ENCODE data around the gene NME3. TPM values are rescaled to one million over a fixed set of nuclear protein-coding genes. Genes with fewer than 3 reads are reported as not detected.

NME3 gene
- total and polyA plus RNA-seq, 2 donors: 34.7 to 163 TPM

GRCh38 chr16:1723450-1724147 lies 47.7 kb downstream of the NME3 start:
- Histone ChIP-seq H3K27me3 (ENCODE audit: control insufficient read depth in 2 of 2, insufficient read depth in 1 of 2, low read length in 1 of 2) (no peaks in the 10 kb centered on the region), H3K4me3 (ENCODE audit: low read length in 2 of 2) (no peak overlapping the region), H3K27ac (ENCODE audit: low read depth in 1 of 2, low read length in 1 of 2) (peak overlapping the region in 1 of 2 donors; percentile 42), H3K9me3 (ENCODE audit: control insufficient read depth in 2 of 2, insufficient read depth in 1 of 2, low read length in 1 of 2) (peaks cover 0 to 7% of the 10 kb centered on the region in 2 donors), H3K4me1 (ENCODE audit: control insufficient read depth in 2 of 2, insufficient read depth in 2 of 2, low read length in 2 of 2) (peaks cover 8 to 22% of the 10 kb centered on the region in 2 donors), H3K36me3 (ENCODE audit: control insufficient read depth in 2 of 2, insufficient read depth in 2 of 2, low read length in 1 of 2) (peaks cover 37 to 41% of the 10 kb centered on the region in 2 donors)
- 67% methylated on average over 6 of the region's 6 CpGs for WGBS
- DNase-seq (ENCODE audit: low read depth in 6 of 9, low spot score in 9 of 9): peak in 3 of 9 donors; percentile 43 to 56 (median 52)

GRCh38 chr16:1721372-1721771 lies 50.0 kb downstream of the NME3 start:
- Histone ChIP-seq H3K27ac (ENCODE audit: low read depth in 1 of 2, low read length in 1 of 2) (no peak overlapping the region), H3K9me3 (ENCODE audit: control insufficient read depth in 2 of 2, insufficient read depth in 1 of 2, low read length in 1 of 2) (no peaks in the 10 kb centered on the region), H3K4me1 (ENCODE audit: control insufficient read depth in 2 of 2, insufficient read depth in 2 of 2, low read length in 2 of 2) (peaks cover 8 to 22% of the 10 kb centered on the region in 2 donors), H3K27me3 (ENCODE audit: control insufficient read depth in 2 of 2, insufficient read depth in 1 of 2, low read length in 1 of 2) (no peaks in the 10 kb centered on the region), H3K36me3 (ENCODE audit: control insufficient read depth in 2 of 2, insufficient read depth in 2 of 2, low read length in 1 of 2) (peaks cover 18 to 20% of the 10 kb centered on the region in 2 donors), H3K4me3 (ENCODE audit: low read length in 2 of 2) (no peak overlapping the region)
- DNase-seq (ENCODE audit: low read depth in 6 of 9, low spot score in 9 of 9): no peak
- 99% methylated on average over 9 of the region's 9 CpGs for WGBS

Other genes starting within 250 kb of the NME3 start
- gene TMEM204, start 237.9 kb downstream of the NME3 start, total RNA-seq: 10.3 TPM
- gene TMEM204, start 237.9 kb downstream of the NME3 start, polyA plus RNA-seq: 29.3 TPM
- 8.5 TPM for gene IFT140, start 159.5 kb downstream of the NME3 start, total RNA-seq
- 12.0 TPM for gene IFT140, start 159.5 kb downstream of the NME3 start, polyA plus RNA-seq
- 4.7 TPM for gene CRAMP1, start 159.2 kb downstream of the NME3 start, total RNA-seq
- gene CRAMP1, start 159.2 kb downstream of the NME3 start, polyA plus RNA-seq: 12.2 TPM
- gene JPT2, start 93.3 kb downstream of the NME3 start, total RNA-seq: 35.1 TPM
- gene JPT2, start 93.3 kb downstream of the NME3 start, polyA plus RNA-seq: 31.4 TPM
- gene MAPK8IP3, start 65.3 kb downstream of the NME3 start, total RNA-seq: 36.0 TPM
- 129 TPM for gene MAPK8IP3, start 65.3 kb downstream of the NME3 start, polyA plus RNA-seq
- 6.1 TPM for gene EME2, start 1.3 kb upstream of the NME3 start, total RNA-seq
- gene EME2, start 1.3 kb upstream of the NME3 start, polyA plus RNA-seq: 13.1 TPM
- 103 TPM for gene MRPS34, start 1.6 kb upstream of the NME3 start, total RNA-seq
- gene MRPS34, start 1.6 kb upstream of the NME3 start, polyA plus RNA-seq: 101 TPM
- 68.1 TPM for gene SPSB3, start 11.0 kb upstream of the NME3 start, total RNA-seq
- 282 TPM for gene SPSB3, start 11.0 kb upstream of the NME3 start, polyA plus RNA-seq
- 73.9 TPM for gene NUBP2, start 11.4 kb upstream of the NME3 start, total RNA-seq
- 80.6 TPM for gene NUBP2, start 11.4 kb upstream of the NME3 start, polyA plus RNA-seq
- gene IGFALS, start 22.2 kb upstream of the NME3 start, total RNA-seq: 4.0 TPM
- gene IGFALS, start 22.2 kb upstream of the NME3 start, polyA plus RNA-seq: 1.9 TPM
- gene HAGH, start 55.3 kb upstream of the NME3 start, total RNA-seq: 51.6 TPM
- 69.5 TPM for gene HAGH, start 55.3 kb upstream of the NME3 start, polyA plus RNA-seq
- 22.5 TPM for gene FAHD1, start 55.7 kb upstream of the NME3 start, total RNA-seq
- 23.6 TPM for gene FAHD1, start 55.7 kb upstream of the NME3 start, polyA plus RNA-seq
- gene MEIOB, start 100.6 kb upstream of the NME3 start, total RNA-seq: 1.1 TPM
- 1.3 TPM for gene MEIOB, start 100.6 kb upstream of the NME3 start, polyA plus RNA-seq
- 0.38 TPM for gene HS3ST6, start 146.9 kb upstream of the NME3 start, total RNA-seq
- gene HS3ST6, start 146.9 kb upstream of the NME3 start, polyA plus RNA-seq: 1.3 TPM
- 10.7 TPM for gene MSRB1, start 171.7 kb upstream of the NME3 start, total RNA-seq
- gene MSRB1, start 171.7 kb upstream of the NME3 start, polyA plus RNA-seq: 44.2 TPM
- not detected for gene RPL3L, start 183.1 kb upstream of the NME3 start, total RNA-seq
- gene RPL3L, start 183.1 kb upstream of the NME3 start, polyA plus RNA-seq: 0.66 TPM
- 103 TPM for gene NDUFB10, start 188.0 kb upstream of the NME3 start, total RNA-seq
- 129 TPM for gene NDUFB10, start 188.0 kb upstream of the NME3 start, polyA plus RNA-seq
- 2,266 TPM for gene RPS2, start 193.3 kb upstream of the NME3 start, total RNA-seq
- 2,485 TPM for gene RPS2, start 193.3 kb upstream of the NME3 start, polyA plus RNA-seq
- not detected for gene RNF151, start 195.3 kb upstream of the NME3 start, total RNA-seq
- 0.82 TPM for gene RNF151, start 195.3 kb upstream of the NME3 start, polyA plus RNA-seq
- 28.4 TPM for gene TBL3, start 200.5 kb upstream of the NME3 start, total RNA-seq
- 52.3 TPM for gene TBL3, start 200.5 kb upstream of the NME3 start, polyA plus RNA-seq
- 2.2 TPM for gene NOXO1, start 209.9 kb upstream of the NME3 start, total RNA-seq
- 5.7 TPM for gene NOXO1, start 209.9 kb upstream of the NME3 start, polyA plus RNA-seq
- 16.1 TPM for gene GFER, start 212.7 kb upstream of the NME3 start, total RNA-seq
- gene GFER, start 212.7 kb upstream of the NME3 start, polyA plus RNA-seq: 28.0 TPM
- gene SYNGR3, start 218.4 kb upstream of the NME3 start, total RNA-seq: 1.2 TPM
- gene SYNGR3, start 218.4 kb upstream of the NME3 start, polyA plus RNA-seq: 2.7 TPM
- gene ZNF598, start 238.3 kb upstream of the NME3 start, total RNA-seq: 5.7 TPM
- 46.2 TPM for gene ZNF598, start 238.3 kb upstream of the NME3 start, polyA plus RNA-seq
- gene NPW, start 248.2 kb upstream of the NME3 start, total RNA-seq: 0.66 TPM
- 1.2 TPM for gene NPW, start 248.2 kb upstream of the NME3 start, polyA plus RNA-seq